PFSK-1 (cell line): ENCODE data around the gene UVRAG.

Experiments used
- FOXP2 ChIP-seq: optimal IDR thresholded peaks from 2 replicates; pipeline ENCODE3; 2011; ENCODE audit warnings: borderline replicate concordance, control low read depth, inconsistent platforms; ENCODE audit not compliant: insufficient read depth; ENCODE audit errors: extremely low read length, extremely low read depth
- POLR2AphosphoS5 ChIP-seq: IDR thresholded peaks from 2 replicates; pipeline ENCODE4 v1.6.1; 2012; ENCODE audit warnings: low read depth, mild to moderate bottlenecking, control low read depth, low read length, moderate library complexity
- SIN3A ChIP-seq: IDR thresholded peaks from 2 replicates; pipeline ENCODE4 v1.6.1; 2012; ENCODE audit warnings: mild to moderate bottlenecking, low read length, moderate library complexity, borderline replicate concordance; ENCODE audit not compliant: insufficient read depth
- TAF1 ChIP-seq: IDR thresholded peaks from 2 replicates; pipeline ENCODE4 v1.6.1; 2012; ENCODE audit warnings: low read length, control low read depth, borderline replicate concordance; ENCODE audit not compliant: insufficient read depth
- TF ChIP-seq, protein P1 (sequence below), 2 experiments: IDR thresholded peaks; 2 replicates each; pipeline versions ENCODE4 v1.6.1 to v1.8.0; 2011 to 2012; ENCODE audit warnings: low read depth in 2 of 2, low read length in 2 of 2, control low read depth in 1 of 2, inconsistent platforms in 1 of 2, mild to moderate bottlenecking in 1 of 2, moderate library complexity in 1 of 2; ENCODE audit not compliant: insufficient read depth in 1 of 2

DNA sequence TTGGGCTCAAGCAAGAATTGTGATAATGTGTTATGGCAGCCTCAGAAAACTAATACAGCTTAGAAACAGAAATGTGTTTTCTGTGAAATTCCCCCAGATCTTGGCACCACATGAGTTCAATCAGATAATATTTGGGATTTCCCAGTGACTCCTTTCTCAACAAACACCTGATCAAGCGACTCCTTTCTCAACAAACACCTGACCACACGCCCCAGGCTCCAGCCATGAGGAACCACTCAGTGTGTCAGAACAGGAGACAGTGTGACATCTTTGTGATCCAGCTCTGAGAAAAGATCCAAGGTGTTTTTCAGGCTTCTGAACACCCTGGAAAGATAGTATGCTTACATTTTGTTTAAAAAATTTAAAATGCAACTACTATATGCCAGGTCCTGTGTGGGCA lies 1.9 kb upstream of the UVRAG start:
- no peak for TF ChIP-seq TAF1
- TF ChIP-seq POLR2AphosphoS5: no peak
- TF ChIP-seq SIN3A: no peak
- TF ChIP-seq, protein P1, sequence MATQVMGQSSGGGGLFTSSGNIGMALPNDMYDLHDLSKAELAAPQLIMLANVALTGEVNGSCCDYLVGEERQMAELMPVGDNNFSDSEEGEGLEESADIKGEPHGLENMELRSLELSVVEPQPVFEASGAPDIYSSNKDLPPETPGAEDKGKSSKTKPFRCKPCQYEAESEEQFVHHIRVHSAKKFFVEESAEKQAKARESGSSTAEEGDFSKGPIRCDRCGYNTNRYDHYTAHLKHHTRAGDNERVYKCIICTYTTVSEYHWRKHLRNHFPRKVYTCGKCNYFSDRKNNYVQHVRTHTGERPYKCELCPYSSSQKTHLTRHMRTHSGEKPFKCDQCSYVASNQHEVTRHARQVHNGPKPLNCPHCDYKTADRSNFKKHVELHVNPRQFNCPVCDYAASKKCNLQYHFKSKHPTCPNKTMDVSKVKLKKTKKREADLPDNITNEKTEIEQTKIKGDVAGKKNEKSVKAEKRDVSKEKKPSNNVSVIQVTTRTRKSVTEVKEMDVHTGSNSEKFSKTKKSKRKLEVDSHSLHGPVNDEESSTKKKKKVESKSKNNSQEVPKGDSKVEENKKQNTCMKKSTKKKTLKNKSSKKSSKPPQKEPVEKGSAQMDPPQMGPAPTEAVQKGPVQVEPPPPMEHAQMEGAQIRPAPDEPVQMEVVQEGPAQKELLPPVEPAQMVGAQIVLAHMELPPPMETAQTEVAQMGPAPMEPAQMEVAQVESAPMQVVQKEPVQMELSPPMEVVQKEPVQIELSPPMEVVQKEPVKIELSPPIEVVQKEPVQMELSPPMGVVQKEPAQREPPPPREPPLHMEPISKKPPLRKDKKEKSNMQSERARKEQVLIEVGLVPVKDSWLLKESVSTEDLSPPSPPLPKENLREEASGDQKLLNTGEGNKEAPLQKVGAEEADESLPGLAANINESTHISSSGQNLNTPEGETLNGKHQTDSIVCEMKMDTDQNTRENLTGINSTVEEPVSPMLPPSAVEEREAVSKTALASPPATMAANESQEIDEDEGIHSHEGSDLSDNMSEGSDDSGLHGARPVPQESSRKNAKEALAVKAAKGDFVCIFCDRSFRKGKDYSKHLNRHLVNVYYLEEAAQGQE (IDR thresholded peaks at IDR 0.05; ENCODE audit: insufficient read depth in 1 of 2, low read depth in 2 of 2, low read length in 2 of 2): no peak
- TF ChIP-seq FOXP2: no peak
